MCF 10A (cell line): ENCODE measurements around the gene THRA. TPM values are rescaled to one million over a fixed set of nuclear protein-coding genes. Genes with fewer than 3 reads are reported as not detected.

Experiments
- BruUV-seq: library from RNA; stranded (reverse); fragments of 400-500 nt; replicated peaks from 2 replicates; lab custom pipeline; 2021; lab: Mats Ljungman, UMichigan
- CTCF ChIA-PET: fragments of 300-600 bp; sonication (Branson Sonifier 250); formaldehyde crosslinking; extraction: SDS; loops from one replicate; lab custom pipeline; 2021; ENCODE audit warnings: antibody characterized with exemption, inconsistent platforms; lab: Yijun Ruan, JAX
- POLR2A ChIA-PET: fragments of 300-600, 350-650 bp; sonication (Branson Sonifier 250); formaldehyde crosslinking; extraction: SDS; loops from one replicate; lab custom pipeline; 2020; ENCODE audit warnings: antibody characterized with exemption, inconsistent platforms; lab: Yijun Ruan, JAX
- DNase-seq: peaks from one replicate; pipeline ENCODE4 v3.0.0-alpha.2; 2018; ENCODE audit not compliant: unreplicated experiment
- H3K27ac Mint-ChIP-seq: one replicate; pipeline ENCODE4 v1.8.0; 2022; ENCODE audit warnings: mild to moderate bottlenecking, low read depth, mixed read lengths; ENCODE audit not compliant: unreplicated experiment
- H3K27me3 Mint-ChIP-seq: one replicate; pipeline ENCODE4 v1.8.0; 2022; ENCODE audit warnings: mixed read lengths; ENCODE audit not compliant: insufficient read depth, unreplicated experiment
- H3K36me3 Mint-ChIP-seq: one replicate; pipeline ENCODE4 v1.8.0; 2022; ENCODE audit warnings: mild to moderate bottlenecking, moderate library complexity, mixed read lengths; ENCODE audit not compliant: insufficient read depth, unreplicated experiment
- H3K4me1 Mint-ChIP-seq: one replicate; pipeline ENCODE4 v1.8.0; 2022; ENCODE audit warnings: mixed read lengths; ENCODE audit not compliant: insufficient read depth, unreplicated experiment
- H3K4me3 Mint-ChIP-seq: one replicate; pipeline ENCODE4 v1.8.0; 2022; ENCODE audit warnings: mild to moderate bottlenecking, moderate library complexity, mixed read lengths; ENCODE audit not compliant: unreplicated experiment
- H3K9me3 Mint-ChIP-seq: one replicate; pipeline ENCODE4 v1.8.0; 2022; ENCODE audit warnings: mixed read lengths; ENCODE audit not compliant: unreplicated experiment
- CTCF ChIP-seq: fragments of 200-600 bp; IDR thresholded peaks from one replicate; pipeline ENCODE4 v1.8.0; 2022; ENCODE audit warnings: antibody characterized with exemption, mild to moderate bottlenecking; ENCODE audit not compliant: unreplicated experiment
- intact Hi-C: fragments of 100-400 bp; cut with micrococcal nuclease; formaldehyde crosslinking; loops from 2 replicates; pipeline ENCODE4 v1.14.1; 2022
- total RNA-seq: library from RNA; stranded (reverse); gene quantifications from 2 replicates; pipeline ENCODE4 v1.2.3, GENCODE V29; 2022

Gene THRA
- total RNA-seq, 1 experiment from 2014 or later, result 6.4 TPM

GRCh38 chr17:40092581-40092980 lies 29.8 kb downstream of the THRA start:
- Mint-ChIP-seq H3K4me1 (peaks cover 9% of the 10 kb centered on the region), H3K9me3 (no peaks in the 10 kb centered on the region), H3K27ac (no peak overlapping the region), H3K4me3 (no peak overlapping the region), H3K36me3 (peaks cover 61% of the 10 kb centered on the region), H3K27me3 (no peaks in the 10 kb centered on the region)
- BruUV-seq, result no TSS peak
- CTCF ChIA-PET, result interaction anchor here (0.6 to 1.9 kb wide), 4 partner anchors 12 to 1720 kb away, joined by 3 to 9 read pairs (median 4); no protein-coding TSS in a partner anchor
- DNase-seq, result no peak
- TF ChIP-seq CTCF, result no peak
- intact Hi-C loops, result no loop called here
- POLR2A ChIA-PET, result interaction anchor here (0.5 kb wide), 1 partner anchor 1398 kb away, joined by 3 read pairs; no protein-coding TSS in a partner anchor

- POLR2A ChIA-PET, result interaction anchor here (0.5 to 0.9 kb wide), 2 partner anchors 18 to 1398 kb away, joined by 3 read pairs; no protein-coding TSS in a partner anchor
- Mint-ChIP-seq H3K36me3 (peaks cover 56% of the 10 kb centered on the region), H3K9me3 (no peaks in the 10 kb centered on the region), H3K27me3 (no peaks in the 10 kb centered on the region), H3K4me1 (peaks cover 12% of the 10 kb centered on the region), H3K4me3 (no peak overlapping the region), H3K27ac (peak overlapping the region; percentile 24)
- TF ChIP-seq CTCF, result no peak
- BruUV-seq, result no TSS peak
- DNase-seq, result no peak
- CTCF ChIA-PET, result interaction anchor here (0.6 to 1.9 kb wide), 4 partner anchors 12 to 1719 kb away, joined by 3 to 9 read pairs (median 4); no protein-coding TSS in a partner anchor
- intact Hi-C loops, result no loop called here
Measured at GRCh38 chr17:40093005-40093579, 30.3 kb downstream of the THRA start.

GRCh38 chr17:40093580-40094201 lies 30.9 kb downstream of the THRA start:
- ChIA-PET POLR2A (interaction anchor here (0.9 to 1.0 kb wide), 2 partner anchors 19 to 20 kb away, joined by 3 read pairs; no protein-coding TSS in a partner anchor), CTCF (interaction anchor here (0.7 to 1.9 kb wide), 3 partner anchors 18 to 127 kb away, joined by 3 to 9 read pairs (median 4); no protein-coding TSS in a partner anchor)
- peaks cover 54% of the 10 kb centered on the region for H3K36me3 Mint-ChIP-seq

More at GRCh38 chr17:40093580-40094201, 30.9 kb downstream of the THRA start:
- Mint-ChIP-seq H3K27ac (peak overlapping the region; percentile 24), H3K9me3 (no peaks in the 10 kb centered on the region), H3K4me3 (no peak overlapping the region), H3K27me3 (no peaks in the 10 kb centered on the region), H3K4me1 (peaks cover 18% of the 10 kb centered on the region)
- TF ChIP-seq CTCF, result no peak
- BruUV-seq, result no TSS peak
- DNase-seq, result no peak
- intact Hi-C loops, result no loop called here
